Neural crest cell (in vitro differentiated cells): Measurements from ENCODE around the gene KDM6A. TPM values are rescaled to one million over a fixed set of nuclear protein-coding genes. Genes with fewer than 3 reads are reported as not detected.

Source experiments
- DNase-seq: peaks from one replicate; pipeline ENCODE4 v3.0.0; 2021; ENCODE audit warnings: low read depth, mixed read lengths, low spot score
- H3K27ac Mint-ChIP-seq: one replicate; pipeline ENCODE4 v1.8.0; 2021; ENCODE audit warnings: mild to moderate bottlenecking, mixed read lengths; ENCODE audit not compliant: unreplicated experiment
- H3K27me3 Mint-ChIP-seq: 2 replicates; pipeline ENCODE4 v1.8.0; 2021; ENCODE audit warnings: low read depth, mild to moderate bottlenecking, mixed read lengths
- H3K36me3 Mint-ChIP-seq: 2 replicates; pipeline ENCODE4 v1.8.0; 2021; ENCODE audit warnings: low read depth, mild to moderate bottlenecking, mixed read lengths
- H3K4me1 Mint-ChIP-seq: 2 replicates; pipeline ENCODE4 v1.8.0; 2021; ENCODE audit warnings: mixed read lengths
- H3K4me3 Mint-ChIP-seq: one replicate; pipeline ENCODE4 v1.8.0; 2021; ENCODE audit warnings: mild to moderate bottlenecking, mixed read lengths
- H3K9me3 Mint-ChIP-seq: 2 replicates; pipeline ENCODE4 v1.8.0; 2021; ENCODE audit warnings: mixed read lengths
- total RNA-seq: library from RNA; stranded (reverse); gene quantifications from 2 replicates; pipeline ENCODE4 v1.2.1, GENCODE V29; 2021
- TF ChIP-seq, protein P1 (sequence below): fragments of 200-600 bp; sonication (generic); conservative IDR thresholded peaks from 2 replicates; pipeline ENCODE4 v1.5.0; 2021; ENCODE audit warnings: antibody characterized with exemption, mild to moderate bottlenecking

KDM6A gene
- total RNA-seq, 1 donor from 2014 or later, result 21.4 TPM

DNA sequence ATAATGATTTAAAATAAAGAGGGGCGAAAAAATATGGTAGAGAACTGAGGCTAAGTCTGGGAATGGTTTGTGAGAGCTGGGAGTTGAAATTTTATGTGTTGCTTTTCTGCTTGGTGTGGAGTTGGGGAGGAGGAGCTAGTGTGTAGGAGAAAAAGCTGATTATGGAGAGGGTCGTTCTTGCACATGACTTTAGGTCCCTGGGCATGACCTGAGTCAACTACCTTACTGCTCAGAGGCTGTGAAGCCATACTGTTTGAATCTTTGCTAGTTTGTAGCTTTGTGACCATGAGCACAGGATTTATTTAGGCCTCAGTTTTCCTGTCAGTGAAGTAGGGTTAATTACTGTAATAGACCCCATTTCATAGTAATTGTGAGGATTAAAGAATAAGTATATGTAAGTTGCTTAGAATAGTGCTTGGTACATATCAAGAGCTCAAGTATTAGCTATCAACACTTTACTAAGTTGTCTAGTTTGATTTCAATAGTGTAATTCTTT lies 78.6 kb downstream of the KDM6A start:
- Mint-ChIP-seq H3K36me3 (peaks cover 8% of the 10 kb centered on the region), H3K4me3 (no peak overlapping the region), H3K27ac (no peak overlapping the region), H3K9me3 (peaks cover 14% of the 10 kb centered on the region), H3K4me1 (peaks cover 38% of the 10 kb centered on the region), H3K27me3 (no peaks in the 10 kb centered on the region)
- DNase-seq, result no peak
- TF ChIP-seq, protein P1, sequence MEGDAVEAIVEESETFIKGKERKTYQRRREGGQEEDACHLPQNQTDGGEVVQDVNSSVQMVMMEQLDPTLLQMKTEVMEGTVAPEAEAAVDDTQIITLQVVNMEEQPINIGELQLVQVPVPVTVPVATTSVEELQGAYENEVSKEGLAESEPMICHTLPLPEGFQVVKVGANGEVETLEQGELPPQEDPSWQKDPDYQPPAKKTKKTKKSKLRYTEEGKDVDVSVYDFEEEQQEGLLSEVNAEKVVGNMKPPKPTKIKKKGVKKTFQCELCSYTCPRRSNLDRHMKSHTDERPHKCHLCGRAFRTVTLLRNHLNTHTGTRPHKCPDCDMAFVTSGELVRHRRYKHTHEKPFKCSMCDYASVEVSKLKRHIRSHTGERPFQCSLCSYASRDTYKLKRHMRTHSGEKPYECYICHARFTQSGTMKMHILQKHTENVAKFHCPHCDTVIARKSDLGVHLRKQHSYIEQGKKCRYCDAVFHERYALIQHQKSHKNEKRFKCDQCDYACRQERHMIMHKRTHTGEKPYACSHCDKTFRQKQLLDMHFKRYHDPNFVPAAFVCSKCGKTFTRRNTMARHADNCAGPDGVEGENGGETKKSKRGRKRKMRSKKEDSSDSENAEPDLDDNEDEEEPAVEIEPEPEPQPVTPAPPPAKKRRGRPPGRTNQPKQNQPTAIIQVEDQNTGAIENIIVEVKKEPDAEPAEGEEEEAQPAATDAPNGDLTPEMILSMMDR, result no peak

DNA sequence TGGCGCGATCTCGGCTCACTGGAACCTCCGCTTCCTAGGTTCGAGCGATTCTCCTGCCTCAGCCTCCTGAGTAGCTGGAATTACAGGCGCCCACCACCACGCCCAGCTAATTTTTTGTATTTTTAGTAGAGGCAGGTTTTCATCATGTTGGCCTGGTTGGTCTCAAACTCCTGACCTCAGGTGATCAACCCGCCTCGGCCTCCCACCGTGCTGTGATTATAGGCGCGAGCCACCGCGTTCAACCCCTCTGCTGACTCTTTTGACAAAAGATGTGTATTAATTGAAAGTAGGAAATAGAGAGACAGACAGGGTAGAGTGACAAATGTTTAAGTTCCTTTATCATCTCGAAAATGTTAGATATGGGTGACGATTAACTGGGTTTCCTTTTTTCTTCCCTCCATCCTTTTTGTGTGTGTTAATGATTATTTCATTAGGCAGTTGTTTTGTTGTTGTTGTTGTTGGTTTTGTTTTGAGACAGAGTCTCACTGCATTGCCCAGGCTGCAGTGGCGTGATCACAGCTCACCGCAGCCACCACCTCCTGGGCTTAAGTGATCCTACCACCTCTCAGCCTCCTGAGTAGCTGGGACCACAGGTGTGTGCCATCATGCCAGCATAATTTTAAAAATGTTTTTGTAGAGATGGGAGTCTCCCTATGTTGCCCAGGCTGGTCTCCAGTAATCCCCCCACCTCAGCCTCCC lies 79.5 kb downstream of the KDM6A start:
- Mint-ChIP-seq H3K27ac (no peak overlapping the region), H3K4me1 (peaks cover 38% of the 10 kb centered on the region), H3K36me3 (peaks cover 8% of the 10 kb centered on the region), H3K9me3 (peaks cover 14% of the 10 kb centered on the region), H3K27me3 (no peaks in the 10 kb centered on the region), H3K4me3 (no peak overlapping the region)
- TF ChIP-seq, protein P1, result no peak
- no peak for DNase-seq

GRCh38 chrX:44953734-44954502 lies 80.9 kb downstream of the KDM6A start:
- Mint-ChIP-seq H3K4me3 (no peak overlapping the region), H3K4me1 (peaks cover 31% of the 10 kb centered on the region), H3K27me3 (no peaks in the 10 kb centered on the region), H3K36me3 (peaks cover 3% of the 10 kb centered on the region), H3K9me3 (peaks cover 8% of the 10 kb centered on the region), H3K27ac (no peak overlapping the region)
- TF ChIP-seq, protein P1, result no peak
- no peak for DNase-seq

DNA sequence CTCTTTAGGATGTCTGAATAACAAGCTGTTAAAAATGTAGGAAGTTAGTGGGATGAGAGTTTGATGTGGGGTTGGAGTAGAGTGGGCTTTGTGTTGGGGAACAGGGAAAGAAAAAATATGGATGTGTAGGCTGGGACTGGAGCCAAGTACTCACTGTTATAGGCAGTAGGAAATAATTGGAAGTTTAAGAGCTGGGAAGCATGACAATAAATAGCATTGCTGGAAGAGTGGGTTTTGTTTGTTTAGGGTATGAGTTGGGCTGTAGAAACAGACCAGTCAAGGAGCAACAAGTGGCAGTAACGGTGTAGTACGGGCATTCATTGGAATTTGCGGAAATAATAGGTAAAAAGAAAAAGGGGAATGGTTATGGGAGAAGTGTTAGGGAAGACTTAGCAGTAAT lies 81.6 kb downstream of the KDM6A start:
- Mint-ChIP-seq H3K9me3 (peaks cover 8% of the 10 kb centered on the region), H3K4me1 (peaks cover 31% of the 10 kb centered on the region), H3K36me3 (peaks cover 3% of the 10 kb centered on the region), H3K27ac (no peak overlapping the region), H3K4me3 (no peak overlapping the region), H3K27me3 (no peaks in the 10 kb centered on the region)
- no peak for DNase-seq
- TF ChIP-seq, protein P1, result no peak

DNA sequence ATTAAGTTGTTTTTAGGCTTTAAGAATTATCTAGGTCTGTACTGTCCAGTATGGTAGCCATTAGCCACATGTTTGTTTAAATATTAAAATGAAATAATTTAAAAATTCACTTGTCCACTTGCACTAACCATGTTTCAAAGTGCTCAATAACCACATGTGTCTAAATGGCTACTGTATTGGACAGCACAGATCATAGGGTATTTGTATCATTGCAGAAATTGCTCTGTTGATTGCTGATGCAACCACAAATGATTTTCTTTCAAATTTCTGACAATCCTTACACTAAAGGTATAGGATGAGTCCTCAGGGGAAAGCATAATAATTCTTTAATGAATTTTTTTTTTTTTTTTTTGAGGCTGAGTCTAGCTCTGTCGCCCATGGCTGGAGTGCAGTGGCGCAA lies 84.9 kb downstream of the KDM6A start:
- Mint-ChIP-seq H3K9me3 (peaks cover 4% of the 10 kb centered on the region), H3K4me1 (peaks cover 17% of the 10 kb centered on the region), H3K27me3 (no peaks in the 10 kb centered on the region), H3K27ac (no peak overlapping the region), H3K36me3 (peaks cover under 1% of the 10 kb centered on the region), H3K4me3 (no peak overlapping the region)
- no peak for DNase-seq
- TF ChIP-seq, protein P1, result no peak
